Measurements from ENCODE around the gene PDK1.

The PDK1 gene

GRCh38 chr2:172642301-172643020 lies 86.6 kb downstream of the PDK1 start:
- DNase-seq, result no peak

GRCh38 chr2:172643142-172643541 lies 87.3 kb downstream of the PDK1 start:
- peak in 1 of 4 experiments; percentile 6 for DNase-seq

- no peak for DNase-seq
Observed at GRCh38 chr2:172647439-172647838, 91.5 kb downstream of the PDK1 start.

GRCh38 chr2:172655091-172655837 lies 99.4 kb downstream of the PDK1 start:
- DNase-seq, result no peak

- DNase-seq, result no peak
Observed at GRCh38 chr2:172655838-172656573, 100.1 kb downstream of the PDK1 start.

Data from suppressor macrophage (primary cell).